ENCODE data around the gene LRCH4. TPM values are rescaled to one million over a fixed set of nuclear protein-coding genes. Genes with fewer than 3 reads are reported as not detected.

The LRCH4 gene
- polyA plus RNA-seq, 2 donors = 32.3 to 73.4 TPM

- WGBS, 2 donors = 95 to 96% methylated on average over 7 of the region's 7 CpGs
- Histone ChIP-seq H3K4me1 (ENCODE audit: control insufficient read depth in 2 of 2, insufficient read depth in 2 of 2, low read length in 1 of 2) (peaks cover 0 to 2% of the 10 kb centered on the region in 2 donors), H3K27me3 (ENCODE audit: control insufficient read depth in 1 of 2, insufficient read depth in 2 of 2, low read length in 2 of 2) (no peaks in the 10 kb centered on the region), H3K4me3 (ENCODE audit: low read depth in 1 of 2, low read length in 2 of 2) (no peak overlapping the region), H3K9me3 (ENCODE audit: control insufficient read depth in 2 of 2, insufficient read depth in 1 of 2, low read depth in 1 of 2, low read length in 1 of 2) (no peaks in the 10 kb centered on the region), H3K36me3 (ENCODE audit: control insufficient read depth in 2 of 2, insufficient read depth in 2 of 2, low read length in 1 of 2) (no peaks in the 10 kb centered on the region), H3K27ac (ENCODE audit: low read depth in 2 of 2, low read length in 1 of 2) (no peak overlapping the region)
These were observed 9.3 kb upstream of the LRCH4 start for GRCh38 chr7:100595188-100595587.

DNA sequence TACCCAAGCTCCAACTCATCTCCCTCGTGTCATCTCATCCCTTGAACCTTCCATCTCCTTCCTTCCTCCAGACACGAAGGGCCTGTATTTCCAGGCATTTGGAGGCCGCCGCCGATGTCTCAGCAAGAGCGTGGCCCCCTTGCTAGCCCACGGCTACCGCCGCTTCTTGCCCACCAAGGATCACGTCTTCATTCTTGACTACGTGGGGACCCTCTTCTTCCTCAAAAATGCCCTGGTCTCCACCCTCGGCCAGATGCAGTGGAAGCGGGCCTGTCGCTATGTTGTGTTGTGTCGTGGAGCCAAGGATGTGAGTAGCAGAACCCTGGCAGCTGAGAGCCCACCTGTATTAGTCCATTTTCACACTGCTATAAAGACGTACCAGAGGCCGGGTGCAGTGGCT is 5.7 kb upstream of the LRCH4 start:
- Histone ChIP-seq H3K4me1 (ENCODE audit: control insufficient read depth in 2 of 2, insufficient read depth in 2 of 2, low read length in 1 of 2) (peaks cover 0 to 2% of the 10 kb centered on the region in 2 donors), H3K27ac (ENCODE audit: low read depth in 2 of 2, low read length in 1 of 2) (no peak overlapping the region), H3K27me3 (ENCODE audit: control insufficient read depth in 1 of 2, insufficient read depth in 2 of 2, low read length in 2 of 2) (no peaks in the 10 kb centered on the region), H3K9me3 (ENCODE audit: control insufficient read depth in 2 of 2, insufficient read depth in 1 of 2, low read depth in 1 of 2, low read length in 1 of 2) (no peaks in the 10 kb centered on the region), H3K4me3 (ENCODE audit: low read depth in 1 of 2, low read length in 2 of 2) (no peak overlapping the region), H3K36me3 (ENCODE audit: control insufficient read depth in 2 of 2, insufficient read depth in 2 of 2, low read length in 1 of 2) (no peaks in the 10 kb centered on the region)
- WGBS, 2 donors = 92 to 95% methylated on average over 17 of the region's 17 CpGs

- H3K9me3 ChIP-seq (ENCODE audit: control insufficient read depth in 2 of 2, insufficient read depth in 1 of 2, low read depth in 1 of 2, low read length in 1 of 2) = no peaks in the 10 kb centered on the region
- no peaks in the 10 kb centered on the region for H3K36me3 ChIP-seq (ENCODE audit: control insufficient read depth in 2 of 2, insufficient read depth in 2 of 2, low read length in 1 of 2)
- 24 to 28% methylated on average over 20 of the region's 20 CpGs for WGBS, 2 donors
- no peak overlapping the region for H3K4me3 ChIP-seq (ENCODE audit: low read depth in 1 of 2, low read length in 2 of 2)
- H3K27me3 ChIP-seq (ENCODE audit: control insufficient read depth in 1 of 2, insufficient read depth in 2 of 2, low read length in 2 of 2) = no peaks in the 10 kb centered on the region
- H3K4me1 ChIP-seq (ENCODE audit: control insufficient read depth in 2 of 2, insufficient read depth in 2 of 2, low read length in 1 of 2) = peaks cover 0 to 3% of the 10 kb centered on the region in 2 donors
- H3K27ac ChIP-seq (ENCODE audit: low read depth in 2 of 2, low read length in 1 of 2) = peak overlapping the region in 1 of 2 donors; percentile 2
These were observed 4.3 kb upstream of the LRCH4 start for GRCh38 chr7:100590077-100590737.

DNA sequence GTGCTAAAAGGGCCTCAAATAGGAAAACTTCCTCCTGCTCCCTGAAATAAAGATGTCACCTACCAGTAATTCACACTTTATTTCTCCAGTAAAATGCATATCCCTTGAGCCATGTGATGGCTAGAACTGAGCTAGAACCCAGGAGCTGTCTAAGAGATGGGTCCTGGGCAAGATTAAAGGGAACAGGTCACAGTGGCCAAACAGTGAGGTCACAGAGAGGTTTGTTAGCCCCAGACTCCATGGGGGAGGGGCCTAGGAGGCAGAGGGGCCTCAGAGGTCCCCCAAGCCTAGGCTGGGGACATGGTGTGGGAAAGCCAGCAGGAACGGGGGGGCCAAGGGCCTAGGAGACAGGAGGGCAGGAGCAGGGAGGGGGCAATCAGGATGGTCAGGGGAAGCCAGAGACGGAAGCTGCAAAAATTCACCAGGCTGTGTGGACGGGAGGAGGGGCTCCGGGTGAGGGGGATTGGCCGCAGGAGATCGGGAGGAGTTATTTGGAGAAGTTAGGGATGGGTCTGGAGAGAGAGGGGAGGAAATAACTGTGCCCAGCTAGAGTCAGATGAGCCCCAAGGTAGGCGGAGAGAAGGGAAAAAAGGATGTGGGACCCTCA is 3.5 kb upstream of the LRCH4 start:
- peaks cover 0 to 10% of the 10 kb centered on the region in 2 donors for H3K4me1 ChIP-seq (ENCODE audit: control insufficient read depth in 2 of 2, insufficient read depth in 2 of 2, low read length in 1 of 2)
- H3K27ac ChIP-seq (ENCODE audit: low read depth in 2 of 2, low read length in 1 of 2) = no peak overlapping the region
- 50 to 56% methylated on average over 7 of the region's 7 CpGs for WGBS, 2 donors
- H3K27me3 ChIP-seq (ENCODE audit: control insufficient read depth in 1 of 2, insufficient read depth in 2 of 2, low read length in 2 of 2) = no peaks in the 10 kb centered on the region
- no peaks in the 10 kb centered on the region for H3K36me3 ChIP-seq (ENCODE audit: control insufficient read depth in 2 of 2, insufficient read depth in 2 of 2, low read length in 1 of 2)
- H3K9me3 ChIP-seq (ENCODE audit: control insufficient read depth in 2 of 2, insufficient read depth in 1 of 2, low read depth in 1 of 2, low read length in 1 of 2) = no peaks in the 10 kb centered on the region
- no peak overlapping the region for H3K4me3 ChIP-seq (ENCODE audit: low read depth in 1 of 2, low read length in 2 of 2)

- no peak overlapping the region for H3K4me3 ChIP-seq (ENCODE audit: low read depth in 1 of 2, low read length in 2 of 2)
- peaks cover 0 to 2% of the 10 kb centered on the region in 2 donors for H3K36me3 ChIP-seq (ENCODE audit: control insufficient read depth in 2 of 2, insufficient read depth in 2 of 2, low read length in 1 of 2)
- H3K27ac ChIP-seq (ENCODE audit: low read depth in 2 of 2, low read length in 1 of 2) = no peak overlapping the region
- H3K27me3 ChIP-seq (ENCODE audit: control insufficient read depth in 1 of 2, insufficient read depth in 2 of 2, low read length in 2 of 2) = no peaks in the 10 kb centered on the region
- H3K4me1 ChIP-seq (ENCODE audit: control insufficient read depth in 2 of 2, insufficient read depth in 2 of 2, low read length in 1 of 2) = peaks cover 4 to 15% of the 10 kb centered on the region in 2 donors
- WGBS, 2 donors = 68 to 83% methylated on average over 1 of the region's 1 CpG
- no peaks in the 10 kb centered on the region for H3K9me3 ChIP-seq (ENCODE audit: control insufficient read depth in 2 of 2, insufficient read depth in 1 of 2, low read depth in 1 of 2, low read length in 1 of 2)
These were observed 2.5 kb upstream of the LRCH4 start for GRCh38 chr7:100588438-100588837.

DNA sequence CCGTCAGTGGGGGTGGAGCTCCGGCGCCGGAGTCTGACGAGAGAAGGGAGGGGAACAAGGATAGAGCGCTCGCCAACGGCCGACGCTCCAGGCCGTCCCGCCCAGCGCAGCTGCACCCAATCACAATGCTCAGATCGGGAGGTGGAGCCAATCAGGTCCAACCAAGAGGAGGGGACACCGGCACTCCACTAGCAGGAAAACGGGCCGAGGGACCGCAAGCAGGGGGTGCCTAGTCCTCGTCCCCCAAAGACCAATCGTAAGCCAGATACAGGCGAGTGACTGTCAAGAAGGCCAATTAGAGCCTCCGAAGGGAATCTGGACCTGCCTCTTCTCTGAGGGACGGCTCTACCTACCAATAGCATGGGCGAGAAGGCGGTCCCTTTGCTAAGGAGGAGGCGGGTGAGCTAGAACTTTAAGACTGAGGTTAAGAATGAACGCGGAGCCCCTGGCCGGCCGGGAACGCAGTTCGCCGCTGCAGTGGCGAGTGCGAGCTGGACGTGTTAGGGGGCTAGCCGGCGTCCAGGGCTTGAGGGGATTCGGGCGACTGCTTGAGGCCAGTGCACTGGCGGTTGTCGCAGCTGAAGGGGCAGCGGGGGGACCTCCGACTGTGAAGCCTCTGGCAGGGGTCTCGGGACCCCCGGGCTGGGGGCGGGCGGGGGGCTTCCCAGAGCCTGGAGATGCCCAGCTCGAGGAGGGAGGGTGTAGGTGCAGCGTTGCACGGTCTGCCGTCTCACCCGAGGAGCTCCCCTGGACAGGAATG is 517 bp upstream of the LRCH4 start, which contains the start of gene FBXO24:
FBXO24 (plus strand) TSS at position 63 of the 760 bp plus-strand sequence; CDS start at position 361, 298 bp downstream.
- Histone ChIP-seq H3K4me1 (ENCODE audit: control insufficient read depth in 2 of 2, insufficient read depth in 2 of 2, low read length in 1 of 2) (peaks cover 14 to 32% of the 10 kb centered on the region in 2 donors), H3K36me3 (ENCODE audit: control insufficient read depth in 2 of 2, insufficient read depth in 2 of 2, low read length in 1 of 2) (peaks cover 0 to 11% of the 10 kb centered on the region in 2 donors), H3K9me3 (ENCODE audit: control insufficient read depth in 2 of 2, insufficient read depth in 1 of 2, low read depth in 1 of 2, low read length in 1 of 2) (no peaks in the 10 kb centered on the region), H3K27me3 (ENCODE audit: control insufficient read depth in 1 of 2, insufficient read depth in 2 of 2, low read length in 2 of 2) (no peaks in the 10 kb centered on the region), H3K4me3 (ENCODE audit: low read depth in 1 of 2, low read length in 2 of 2) (peak within 1 kb of the TSS; percentile 77 to 78), H3K27ac (ENCODE audit: low read depth in 2 of 2, low read length in 1 of 2) (peak within 1 kb of the TSS; percentile 99)
- 0% methylated on average over 52 to 53 of the region's 53 CpGs for WGBS, 2 donors

GRCh38 chr7:100584683-100585510 is 1.0 kb downstream of the LRCH4 start:
- WGBS, 2 donors = 2 to 4% methylated on average over 20 of the region's 20 CpGs
- Histone ChIP-seq H3K27me3 (ENCODE audit: control insufficient read depth in 1 of 2, insufficient read depth in 2 of 2, low read length in 2 of 2) (no peaks in the 10 kb centered on the region), H3K4me3 (ENCODE audit: low read depth in 1 of 2, low read length in 2 of 2) (peak overlapping the region; percentile 77 to 78), H3K4me1 (ENCODE audit: control insufficient read depth in 2 of 2, insufficient read depth in 2 of 2, low read length in 1 of 2) (peaks cover 14 to 36% of the 10 kb centered on the region in 2 donors), H3K9me3 (ENCODE audit: control insufficient read depth in 2 of 2, insufficient read depth in 1 of 2, low read depth in 1 of 2, low read length in 1 of 2) (no peaks in the 10 kb centered on the region), H3K36me3 (ENCODE audit: control insufficient read depth in 2 of 2, insufficient read depth in 2 of 2, low read length in 1 of 2) (peaks cover 0 to 25% of the 10 kb centered on the region in 2 donors), H3K27ac (ENCODE audit: low read depth in 2 of 2, low read length in 1 of 2) (peak overlapping the region; percentile 99)

- Histone ChIP-seq H3K4me3 (ENCODE audit: low read depth in 1 of 2, low read length in 2 of 2) (peak overlapping the region; percentile 77 to 78), H3K36me3 (ENCODE audit: control insufficient read depth in 2 of 2, insufficient read depth in 2 of 2, low read length in 1 of 2) (peaks cover 0 to 29% of the 10 kb centered on the region in 2 donors), H3K9me3 (ENCODE audit: control insufficient read depth in 2 of 2, insufficient read depth in 1 of 2, low read depth in 1 of 2, low read length in 1 of 2) (no peaks in the 10 kb centered on the region), H3K27ac (ENCODE audit: low read depth in 2 of 2, low read length in 1 of 2) (peak overlapping the region; percentile 99), H3K4me1 (ENCODE audit: control insufficient read depth in 2 of 2, insufficient read depth in 2 of 2, low read length in 1 of 2) (peaks cover 14 to 36% of the 10 kb centered on the region in 2 donors), H3K27me3 (ENCODE audit: control insufficient read depth in 1 of 2, insufficient read depth in 2 of 2, low read length in 2 of 2) (no peaks in the 10 kb centered on the region)
- WGBS, 2 donors = 32 to 38% methylated on average over 15 of the region's 15 CpGs
These were observed 1.8 kb downstream of the LRCH4 start for GRCh38 chr7:100584054-100584682.

Data from esophagus (tissue), 2 donors.